ENCODE data around the gene PTPRK.

DNA sequence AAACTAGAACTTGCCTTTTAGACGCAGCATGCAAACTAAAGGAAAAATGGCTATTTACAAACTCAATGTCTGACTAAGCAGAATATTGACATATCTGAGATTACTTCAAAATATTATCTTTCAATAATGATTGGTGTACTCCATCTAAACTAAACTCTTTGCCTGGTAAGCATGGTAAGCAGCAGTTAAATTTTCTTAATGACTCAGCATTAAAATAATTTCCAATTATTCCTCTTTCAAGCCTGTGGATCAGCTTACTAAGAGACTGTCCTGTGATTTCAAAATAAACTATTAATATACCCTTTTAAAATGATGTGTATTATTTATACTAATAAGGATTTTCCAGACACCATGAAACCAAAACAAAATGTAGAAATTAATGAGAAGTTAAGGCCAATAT, 392.7 kb downstream of the PTPRK start:
- no peak for TF ChIP-seq EZH2 (IDR thresholded peaks at IDR 0.05; ENCODE audit: low read length)
- TF ChIP-seq, protein P1, sequence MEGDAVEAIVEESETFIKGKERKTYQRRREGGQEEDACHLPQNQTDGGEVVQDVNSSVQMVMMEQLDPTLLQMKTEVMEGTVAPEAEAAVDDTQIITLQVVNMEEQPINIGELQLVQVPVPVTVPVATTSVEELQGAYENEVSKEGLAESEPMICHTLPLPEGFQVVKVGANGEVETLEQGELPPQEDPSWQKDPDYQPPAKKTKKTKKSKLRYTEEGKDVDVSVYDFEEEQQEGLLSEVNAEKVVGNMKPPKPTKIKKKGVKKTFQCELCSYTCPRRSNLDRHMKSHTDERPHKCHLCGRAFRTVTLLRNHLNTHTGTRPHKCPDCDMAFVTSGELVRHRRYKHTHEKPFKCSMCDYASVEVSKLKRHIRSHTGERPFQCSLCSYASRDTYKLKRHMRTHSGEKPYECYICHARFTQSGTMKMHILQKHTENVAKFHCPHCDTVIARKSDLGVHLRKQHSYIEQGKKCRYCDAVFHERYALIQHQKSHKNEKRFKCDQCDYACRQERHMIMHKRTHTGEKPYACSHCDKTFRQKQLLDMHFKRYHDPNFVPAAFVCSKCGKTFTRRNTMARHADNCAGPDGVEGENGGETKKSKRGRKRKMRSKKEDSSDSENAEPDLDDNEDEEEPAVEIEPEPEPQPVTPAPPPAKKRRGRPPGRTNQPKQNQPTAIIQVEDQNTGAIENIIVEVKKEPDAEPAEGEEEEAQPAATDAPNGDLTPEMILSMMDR (optimal IDR thresholded peaks at IDR 0.05 in 1 of 3, IDR thresholded peaks at IDR 0.05 in 1 of 3, conservative IDR thresholded peaks at IDR 0.05 in 1 of 3; ENCODE audit: extremely low read depth in 1 of 3, insufficient read depth in 2 of 3, low read length in 3 of 3), result no peak

All from keratinocyte (primary cell).